Activated naive CD8-positive, alpha-beta T cell treated with anti-CD3 and anti-CD28 coated beads, Interleukin-2, amount 50 U/mL, for 24 hours (primary cell): ENCODE data around the gene HAGHL.

Experiments used
- ATAC-seq: fragments of 150-1000 bp; cut with Tn5 transposase; one replicate; pipeline ENCODE4 v1.10.0; 2021
- DNase-seq: peaks from one replicate; pipeline ENCODE4 v3.0.0; 2021
- H3K27ac Mint-ChIP-seq: one replicate; pipeline ENCODE4 v1.8.0; 2021; ENCODE audit warnings: mild to moderate bottlenecking, mixed read lengths
- H3K27me3 Mint-ChIP-seq: one replicate; pipeline ENCODE4 v1.8.0; 2021; ENCODE audit warnings: mixed read lengths
- H3K36me3 Mint-ChIP-seq: one replicate; pipeline ENCODE4 v1.8.0; 2021; ENCODE audit warnings: low read depth, mixed read lengths
- H3K4me1 Mint-ChIP-seq: one replicate; pipeline ENCODE4 v1.8.0; 2021; ENCODE audit warnings: mixed read lengths
- H3K4me3 Mint-ChIP-seq: one replicate; pipeline ENCODE4 v1.8.0; 2021; ENCODE audit warnings: mild to moderate bottlenecking, moderate library complexity, mixed read lengths
- H3K9me3 Mint-ChIP-seq: one replicate; pipeline ENCODE4 v1.8.0; 2021; ENCODE audit warnings: mixed read lengths

Gene HAGHL

GRCh38 chr16:778909-779527 is 52.1 kb downstream of the HAGHL start:
- Mint-ChIP-seq H3K27me3 (peaks cover 7% of the 10 kb centered on the region), H3K9me3 (no peaks in the 10 kb centered on the region), H3K27ac (no peak overlapping the region), H3K36me3 (no peaks in the 10 kb centered on the region), H3K4me3 (no peak overlapping the region), H3K4me1 (no peaks in the 10 kb centered on the region)
- ATAC-seq (no peak), DNase-seq (no peak)
